Sigmoid colon (tissue), 3 donors: Measurements from ENCODE around the gene RABGAP1.

ENCODE experiments used
- POLR2A ChIP-seq, 2 donors: fragments of 450-650 bp; IDR thresholded peaks; one replicate each; pipeline ENCODE4 v1.6.1; 2016; ENCODE audit warnings: antibody characterized with exemption in 2 of 2, mild to moderate bottlenecking in 2 of 2, moderate library complexity in 2 of 2
- TF ChIP-seq, protein P1 (sequence below), 4 experiments: fragments of 450-650 bp in 3 of 4; fragments of 200-600 bp in 1 of 4; IDR thresholded peaks; one replicate each; pipeline ENCODE4 v1.5.1; 2016 to 2019; ENCODE audit warnings: antibody characterized with exemption in 4 of 4, mild to moderate bottlenecking in 3 of 4, moderate library complexity in 2 of 4

DNA sequence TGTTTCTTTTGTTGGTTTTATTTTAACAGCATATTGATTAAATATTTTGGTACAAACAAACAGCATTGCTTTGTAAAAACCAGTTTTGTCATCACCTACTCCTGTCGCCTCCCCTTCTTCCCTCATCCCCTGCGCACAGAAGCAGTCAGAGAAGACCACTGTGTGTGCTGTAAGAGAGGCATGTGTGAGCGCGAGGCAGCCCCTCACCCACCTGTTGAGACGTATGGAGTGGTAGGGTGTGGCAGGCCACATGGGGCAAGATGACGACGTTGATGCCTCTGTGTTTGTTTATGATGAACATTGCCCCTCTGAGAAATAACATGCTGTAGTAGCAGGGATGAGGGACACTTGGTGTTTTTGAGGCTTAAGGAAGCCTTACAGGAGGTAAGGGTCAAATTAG lies 164.0 kb downstream of the RABGAP1 start:
- TF ChIP-seq, protein P1, sequence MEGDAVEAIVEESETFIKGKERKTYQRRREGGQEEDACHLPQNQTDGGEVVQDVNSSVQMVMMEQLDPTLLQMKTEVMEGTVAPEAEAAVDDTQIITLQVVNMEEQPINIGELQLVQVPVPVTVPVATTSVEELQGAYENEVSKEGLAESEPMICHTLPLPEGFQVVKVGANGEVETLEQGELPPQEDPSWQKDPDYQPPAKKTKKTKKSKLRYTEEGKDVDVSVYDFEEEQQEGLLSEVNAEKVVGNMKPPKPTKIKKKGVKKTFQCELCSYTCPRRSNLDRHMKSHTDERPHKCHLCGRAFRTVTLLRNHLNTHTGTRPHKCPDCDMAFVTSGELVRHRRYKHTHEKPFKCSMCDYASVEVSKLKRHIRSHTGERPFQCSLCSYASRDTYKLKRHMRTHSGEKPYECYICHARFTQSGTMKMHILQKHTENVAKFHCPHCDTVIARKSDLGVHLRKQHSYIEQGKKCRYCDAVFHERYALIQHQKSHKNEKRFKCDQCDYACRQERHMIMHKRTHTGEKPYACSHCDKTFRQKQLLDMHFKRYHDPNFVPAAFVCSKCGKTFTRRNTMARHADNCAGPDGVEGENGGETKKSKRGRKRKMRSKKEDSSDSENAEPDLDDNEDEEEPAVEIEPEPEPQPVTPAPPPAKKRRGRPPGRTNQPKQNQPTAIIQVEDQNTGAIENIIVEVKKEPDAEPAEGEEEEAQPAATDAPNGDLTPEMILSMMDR (IDR thresholded peaks at IDR 0.05): no peak
- TF ChIP-seq POLR2A (IDR thresholded peaks at IDR 0.05): no peak
